Calu3 (cell line): ENCODE results near the gene C2. TPM values are rescaled to one million over a fixed set of nuclear protein-coding genes. Genes with fewer than 3 reads are reported as not detected.
A peak's percentile ranks its signal among the peaks of the same experiment; 100 is the strongest.

Source experiments
- BruUV-seq: library from RNA; stranded (reverse); fragments of 400-500 nt; replicated peaks from 2 replicates; lab custom pipeline; 2021; lab: Mats Ljungman, UMichigan
- CTCF ChIA-PET: fragments of 300-600 bp; sonication (Branson Sonifier 250); formaldehyde crosslinking; loops from one replicate; lab custom pipeline; 2022; ENCODE audit warnings: antibody characterized with exemption; lab: Charles Lee
- DNase-seq: peaks from one replicate; pipeline ENCODE4 v3.0.0; 2022
- H3K27ac Mint-ChIP-seq: one replicate; pipeline ENCODE4 v1.8.0; 2022; ENCODE audit warnings: mixed read lengths; ENCODE audit not compliant: unreplicated experiment
- H3K27me3 Mint-ChIP-seq: one replicate; pipeline ENCODE4 v1.8.0; 2022; ENCODE audit warnings: mixed read lengths; ENCODE audit not compliant: unreplicated experiment
- H3K36me3 Mint-ChIP-seq: one replicate; pipeline ENCODE4 v1.8.0; 2022; ENCODE audit warnings: mild to moderate bottlenecking, moderate library complexity, mixed read lengths; ENCODE audit not compliant: insufficient read depth, unreplicated experiment
- H3K4me1 Mint-ChIP-seq: one replicate; pipeline ENCODE4 v1.8.0; 2022; ENCODE audit warnings: mild to moderate bottlenecking, low read depth, mixed read lengths; ENCODE audit not compliant: unreplicated experiment
- H3K4me3 Mint-ChIP-seq: one replicate; pipeline ENCODE4 v1.8.0; 2022; ENCODE audit warnings: mild to moderate bottlenecking, low read depth, moderate library complexity, mixed read lengths; ENCODE audit not compliant: unreplicated experiment
- H3K9me3 Mint-ChIP-seq: one replicate; pipeline ENCODE4 v1.8.0; 2022; ENCODE audit warnings: low read depth, mixed read lengths; ENCODE audit not compliant: unreplicated experiment
- intact Hi-C: fragments of 100-400 bp; cut with micrococcal nuclease; formaldehyde crosslinking; loops from one replicate; pipeline ENCODE4 v1.10.0; 2022; ENCODE audit not compliant: unreplicated experiment
- total RNA-seq: library from RNA; stranded (reverse); gene quantifications from 2 replicates; pipeline ENCODE4 v1.2.3, GENCODE V29; 2022
- TF ChIP-seq, protein P1 (sequence below): fragments of 200-600 bp; IDR thresholded peaks from one replicate; pipeline ENCODE4 v1.8.0; 2022; ENCODE audit warnings: antibody characterized with exemption; ENCODE audit not compliant: unreplicated experiment

The C2 gene
- total RNA-seq, 1 experiment from 2014 or later: 6.3 TPM

DNA sequence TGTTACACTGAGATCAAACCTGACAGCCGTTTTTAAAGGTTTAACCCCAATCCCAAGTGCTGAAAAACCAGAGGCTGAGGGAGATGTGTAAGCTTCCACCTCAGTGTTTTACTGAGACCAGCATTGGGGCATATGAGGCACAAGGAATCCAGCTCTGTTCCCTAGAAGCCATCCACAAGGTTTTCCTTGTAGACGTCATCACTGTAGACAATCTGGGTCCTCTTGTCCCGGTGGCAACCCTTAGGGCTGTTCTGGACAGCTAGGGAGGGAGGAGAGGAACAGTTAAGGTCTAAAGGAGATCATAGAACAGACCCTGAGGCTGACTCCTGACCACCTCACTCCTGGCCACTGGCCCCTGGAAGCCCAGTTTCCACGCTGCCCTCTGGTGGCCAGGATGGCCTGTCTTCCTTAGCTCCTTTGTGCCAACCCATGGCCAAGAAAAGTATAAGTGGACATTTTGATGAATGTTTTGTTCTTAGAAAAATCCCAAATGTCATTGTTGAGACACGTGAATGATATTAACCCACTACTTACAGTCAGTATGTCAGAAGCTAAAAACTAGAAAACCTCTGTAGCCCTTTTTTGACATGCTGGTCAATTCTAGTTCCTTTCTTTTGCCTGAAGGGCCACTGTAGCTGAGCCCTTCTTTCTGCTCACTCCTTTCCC, 24.8 kb downstream of the C2 start:
- Mint-ChIP-seq H3K4me3 (no peak overlapping the region), H3K36me3 (peaks cover 95% of the 10 kb centered on the region), H3K27ac (peak overlapping the region; percentile 69), H3K9me3 (no peaks in the 10 kb centered on the region), H3K27me3 (no peaks in the 10 kb centered on the region), H3K4me1 (peaks cover 41% of the 10 kb centered on the region)
- peak; percentile 92 for DNase-seq
- intact Hi-C loops: loop anchor here (1.0 kb wide), 2 partner anchors 50 to 272 kb away; partner anchors contain the start of gene ZBTB12
- CTCF ChIA-PET: interaction anchor here (0.5 to 2.8 kb wide), 26 partner anchors 12 to 360 kb away, joined by 3 to 30 read pairs (median 4); partner anchors contain the start of genes DDAH2, DXO, EHMT2 and LY6G5C
- TF ChIP-seq, protein P1, sequence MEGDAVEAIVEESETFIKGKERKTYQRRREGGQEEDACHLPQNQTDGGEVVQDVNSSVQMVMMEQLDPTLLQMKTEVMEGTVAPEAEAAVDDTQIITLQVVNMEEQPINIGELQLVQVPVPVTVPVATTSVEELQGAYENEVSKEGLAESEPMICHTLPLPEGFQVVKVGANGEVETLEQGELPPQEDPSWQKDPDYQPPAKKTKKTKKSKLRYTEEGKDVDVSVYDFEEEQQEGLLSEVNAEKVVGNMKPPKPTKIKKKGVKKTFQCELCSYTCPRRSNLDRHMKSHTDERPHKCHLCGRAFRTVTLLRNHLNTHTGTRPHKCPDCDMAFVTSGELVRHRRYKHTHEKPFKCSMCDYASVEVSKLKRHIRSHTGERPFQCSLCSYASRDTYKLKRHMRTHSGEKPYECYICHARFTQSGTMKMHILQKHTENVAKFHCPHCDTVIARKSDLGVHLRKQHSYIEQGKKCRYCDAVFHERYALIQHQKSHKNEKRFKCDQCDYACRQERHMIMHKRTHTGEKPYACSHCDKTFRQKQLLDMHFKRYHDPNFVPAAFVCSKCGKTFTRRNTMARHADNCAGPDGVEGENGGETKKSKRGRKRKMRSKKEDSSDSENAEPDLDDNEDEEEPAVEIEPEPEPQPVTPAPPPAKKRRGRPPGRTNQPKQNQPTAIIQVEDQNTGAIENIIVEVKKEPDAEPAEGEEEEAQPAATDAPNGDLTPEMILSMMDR: peak; percentile 95
- BruUV-seq: no TSS peak

DNA sequence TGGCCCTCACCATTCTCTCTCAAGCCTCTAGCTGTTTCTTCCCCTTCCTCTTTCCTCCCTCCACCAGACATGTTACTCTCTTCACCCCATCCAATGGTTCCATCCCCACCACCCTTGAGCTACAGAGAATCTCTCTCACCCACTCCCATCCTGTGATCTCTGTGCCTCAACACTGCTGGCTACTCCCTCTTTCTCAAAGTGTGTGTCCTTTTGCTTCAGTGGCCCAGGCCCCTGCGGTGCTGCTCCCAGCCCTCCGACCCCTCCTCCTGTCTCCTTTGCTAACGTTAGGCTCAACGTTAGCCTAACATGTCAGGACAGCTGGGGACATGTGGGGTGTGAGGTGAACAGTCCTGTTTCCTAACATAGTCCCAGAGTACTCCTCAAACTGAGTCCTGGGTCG, 25.4 kb downstream of the C2 start:
- Mint-ChIP-seq H3K27me3 (no peaks in the 10 kb centered on the region), H3K9me3 (no peaks in the 10 kb centered on the region), H3K4me3 (no peak overlapping the region), H3K4me1 (peaks cover 41% of the 10 kb centered on the region), H3K27ac (peak overlapping the region; percentile 69), H3K36me3 (peaks cover 95% of the 10 kb centered on the region)
- TF ChIP-seq, protein P1: no peak
- intact Hi-C loops: loop anchor here (1.0 kb wide), 2 partner anchors 51 to 273 kb away; partner anchors contain the start of gene ZBTB12
- DNase-seq: no peak
- CTCF ChIA-PET: interaction anchor here (0.6 to 2.8 kb wide), 19 partner anchors 13 to 272 kb away, joined by 3 to 30 read pairs (median 4); partner anchors contain the start of genes DDAH2, DXO, EHMT2 and LY6G5C
- BruUV-seq: no TSS peak

DNA sequence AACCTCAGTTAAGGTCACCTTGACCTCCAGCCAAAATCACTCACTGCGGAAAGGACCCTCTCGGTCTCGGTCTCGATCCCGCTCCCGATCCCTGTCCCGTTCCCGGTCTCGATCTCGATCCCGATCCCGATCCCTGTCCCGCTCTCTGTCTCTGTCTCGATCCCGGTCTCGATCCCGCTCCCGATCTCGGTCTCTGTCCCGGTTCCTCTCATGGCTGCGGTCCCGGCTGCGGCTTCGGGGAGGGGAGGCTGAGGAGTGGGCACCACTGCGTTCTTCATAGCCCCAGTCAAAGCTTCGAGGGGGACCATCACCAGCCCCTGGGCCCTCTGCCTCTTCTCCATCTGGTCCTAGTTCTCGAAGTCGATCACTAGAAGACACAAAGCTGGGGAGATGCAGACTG, 27.0 kb downstream of the C2 start:
- no peak overlapping the region for H3K4me3 Mint-ChIP-seq
- no peaks in the 10 kb centered on the region for H3K9me3 Mint-ChIP-seq
- no peak overlapping the region for H3K27ac Mint-ChIP-seq
- no TSS peak for BruUV-seq
- peaks cover 95% of the 10 kb centered on the region for H3K36me3 Mint-ChIP-seq
- TF ChIP-seq, protein P1: no peak
- intact Hi-C loops: no loop called here
- peaks cover 30% of the 10 kb centered on the region for H3K4me1 Mint-ChIP-seq
- CTCF ChIA-PET: no interaction called here
- H3K27me3 Mint-ChIP-seq: no peaks in the 10 kb centered on the region
- DNase-seq: no peak

DNA sequence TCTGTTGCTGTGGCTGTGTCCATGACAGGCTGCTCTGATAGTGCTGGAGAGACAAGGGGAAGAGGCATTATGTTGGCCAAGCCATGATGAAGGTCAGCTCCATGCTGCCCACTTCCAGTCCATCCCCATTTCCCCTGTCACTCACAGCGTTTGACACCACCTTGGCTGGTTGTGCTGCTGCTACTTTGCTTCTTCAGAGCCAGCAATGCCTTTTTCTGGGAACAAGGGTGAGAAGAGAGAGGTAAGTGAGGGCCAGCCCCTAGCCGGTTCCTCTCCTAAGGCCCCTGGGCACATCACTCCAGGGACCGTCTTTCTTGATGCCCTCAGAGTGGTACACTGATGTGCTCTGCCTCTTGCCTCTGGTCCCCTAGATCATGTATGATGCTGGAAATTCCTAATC, 29.3 kb downstream of the C2 start:
- intact Hi-C loops: loop anchor here (5.0 kb wide), 1 partner anchor 221 kb away; the partner anchor contains the start of genes AGPAT1 and RNF5
- no peak for DNase-seq
- peak overlapping the region; percentile 97 for H3K4me3 Mint-ChIP-seq
- peaks cover 26% of the 10 kb centered on the region for H3K4me1 Mint-ChIP-seq
- TF ChIP-seq, protein P1: no peak
- no TSS peak for BruUV-seq
- CTCF ChIA-PET: no interaction called here
- peaks cover 97% of the 10 kb centered on the region for H3K36me3 Mint-ChIP-seq
- no peak overlapping the region for H3K27ac Mint-ChIP-seq
- H3K27me3 Mint-ChIP-seq: no peaks in the 10 kb centered on the region
- H3K9me3 Mint-ChIP-seq: no peaks in the 10 kb centered on the region
